GM18505 (cell line): ENCODE results near the gene PLEKHG4B.

Experiments
- ATAC-seq: cut with Tn5 transposase; IDR thresholded peaks from one replicate; pipeline ENCODE4 v1.9.1; 2021; ENCODE audit not compliant: unreplicated experiment
- POLR2A ChIP-seq: IDR thresholded peaks from 4 replicates; pipeline ENCODE4 v1.6.1; 2011; ENCODE audit warnings: borderline replicate concordance; ENCODE audit not compliant: insufficient read depth, insufficient read length; ENCODE audit errors: extremely low read depth

The PLEKHG4B gene

GRCh38 chr5:188488-189481 is 96.8 kb downstream of the PLEKHG4B start:
- TF ChIP-seq POLR2A, result no peak
- ATAC-seq, result peak; percentile 82

- no peak for ATAC-seq
- TF ChIP-seq POLR2A, result no peak
Observed at GRCh38 chr5:189486-189885, 97.5 kb downstream of the PLEKHG4B start.

- ATAC-seq, result no peak
- TF ChIP-seq POLR2A, result no peak
Observed at GRCh38 chr5:189976-190365, 98.0 kb downstream of the PLEKHG4B start.

DNA sequence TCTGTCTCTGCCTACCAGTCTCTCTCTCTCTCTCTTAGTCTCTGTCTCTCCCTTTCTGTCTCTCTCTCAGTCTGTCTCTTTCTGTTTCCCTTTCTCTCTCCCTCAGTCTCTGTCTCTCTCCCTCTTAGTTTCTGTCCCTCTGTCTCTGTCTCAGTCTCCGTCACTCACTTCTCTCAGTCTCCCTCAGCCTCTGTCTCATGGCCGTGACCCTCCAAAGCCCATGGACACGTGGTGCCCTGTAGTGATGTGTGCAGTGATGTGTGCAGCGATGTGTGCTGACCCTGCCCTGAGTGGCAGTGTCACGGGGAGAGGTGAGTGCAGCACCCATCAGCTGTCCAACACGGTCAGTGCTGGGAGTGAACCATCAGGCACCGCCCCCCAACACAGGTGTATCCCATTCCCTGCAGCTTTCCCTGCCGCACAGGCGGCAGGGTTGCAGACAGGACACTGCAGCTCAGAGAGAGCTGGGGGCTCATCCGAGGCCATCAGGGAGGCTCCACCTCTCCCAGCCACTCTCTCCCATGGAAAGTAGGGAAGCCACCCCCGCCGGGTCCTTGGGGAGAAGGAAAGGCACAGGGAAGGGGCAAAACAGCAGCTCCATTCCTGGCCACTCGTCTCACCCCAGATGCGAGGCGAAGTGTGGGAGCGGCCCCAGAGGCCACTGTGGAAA is 98.5 kb downstream of the PLEKHG4B start:
- TF ChIP-seq POLR2A, result no peak
- ATAC-seq, result no peak

- no peak for TF ChIP-seq POLR2A
- ATAC-seq, result no peak
Observed at GRCh38 chr5:191036-191948, 99.3 kb downstream of the PLEKHG4B start, which contains the start of gene LRRC14B. LRRC14B (plus strand) TSS chr5:191495; CDS start chr5:191539, 44 bp downstream.

- no peak for ATAC-seq
- no peak for TF ChIP-seq POLR2A
Observed at GRCh38 chr5:191949-192690, 100.2 kb downstream of the PLEKHG4B start.

GRCh38 chr5:192691-192969 is 100.7 kb downstream of the PLEKHG4B start:
- no peak for TF ChIP-seq POLR2A
- no peak for ATAC-seq

- no peak for ATAC-seq
- TF ChIP-seq POLR2A, result no peak
Observed at GRCh38 chr5:192970-193831, 101.2 kb downstream of the PLEKHG4B start.

GRCh38 chr5:194102-194501 is 102.1 kb downstream of the PLEKHG4B start:
- TF ChIP-seq POLR2A, result no peak
- ATAC-seq, result no peak

GRCh38 chr5:194603-195209 is 102.7 kb downstream of the PLEKHG4B start:
- no peak for ATAC-seq
- TF ChIP-seq POLR2A, result no peak

DNA sequence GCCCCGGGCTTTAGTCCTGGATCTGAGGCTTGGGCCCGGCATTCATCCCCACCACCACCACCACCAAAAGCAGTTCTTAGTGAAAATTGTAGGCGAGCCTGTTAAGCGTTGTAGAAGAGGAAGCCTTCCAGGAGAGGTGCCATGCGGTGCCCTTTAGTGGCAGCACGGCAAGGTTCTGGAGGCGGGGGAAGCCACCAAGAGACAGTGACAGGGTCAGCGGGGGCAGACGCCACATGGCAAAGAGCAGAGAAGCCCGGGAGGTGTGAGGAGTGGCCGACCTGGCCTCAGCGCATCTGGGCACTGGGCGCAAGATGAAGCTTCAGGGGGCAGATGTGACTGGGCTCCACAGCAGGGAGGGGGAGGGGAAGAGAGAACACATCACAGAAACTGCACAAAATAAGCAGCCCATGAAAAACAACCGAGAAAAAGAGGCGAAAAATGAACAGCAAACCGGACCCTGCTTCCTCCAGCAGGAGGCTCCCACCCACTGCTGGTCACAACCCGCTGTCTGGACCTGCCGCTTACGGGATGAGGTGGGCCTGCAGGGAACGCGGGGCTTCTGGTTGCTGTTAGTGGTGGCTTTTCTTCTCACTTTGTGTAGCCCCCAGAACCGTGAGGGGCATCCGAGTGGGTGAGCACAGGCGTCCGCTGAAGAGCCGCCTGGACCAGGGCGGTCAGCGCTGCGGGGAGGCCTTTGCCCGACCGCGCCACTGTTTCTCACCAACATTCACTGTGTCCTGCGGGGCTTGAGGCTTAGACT is 103.6 kb downstream of the PLEKHG4B start:
- no peak for ATAC-seq
- TF ChIP-seq POLR2A, result no peak
